GM12878 (cell line): ENCODE data around the gene GLI1. TPM values are rescaled to one million over a fixed set of nuclear protein-coding genes. Genes with fewer than 3 reads are reported as not detected.

Source experiments
- BACH1 ChIP-seq: fragments of 450-650 bp; IDR thresholded peaks from 2 replicates; pipeline ENCODE4 v1.6.1; 2017; ENCODE audit warnings: mild to moderate bottlenecking, borderline replicate concordance
- BCL11A ChIP-seq: IDR thresholded peaks from 2 replicates; pipeline ENCODE4 v1.6.1; 2011; ENCODE audit warnings: low read depth, low read length
- CBFB ChIP-seq: IDR thresholded peaks from 2 replicates; pipeline ENCODE4 v1.6.1; 2016; ENCODE audit warnings: antibody characterized with exemption, low read depth
- CBX5 ChIP-seq: sonication (generic); IDR thresholded peaks from 2 replicates; pipeline ENCODE4 v1.6.1; 2016; ENCODE audit warnings: low read depth, moderate library complexity, mild to moderate bottlenecking, inconsistent platforms
- CREM ChIP-seq: IDR thresholded peaks from 2 replicates; pipeline ENCODE4 v1.6.1; 2014; ENCODE audit warnings: antibody characterized with exemption, low read depth
- ESRRA ChIP-seq: IDR thresholded peaks from 2 replicates; pipeline ENCODE4 v1.6.1; 2012; ENCODE audit warnings: mild to moderate bottlenecking, low read length, improper control_type of control experiment
- IKZF2 ChIP-seq, 2 experiments: fragments of 450-650 bp; IDR thresholded peaks; 2 replicates each; pipeline ENCODE4 v1.6.1; 2017; ENCODE audit warnings: mild to moderate bottlenecking in 2 of 2, moderate library complexity in 2 of 2
- KDM1A ChIP-seq: fragments of 200-600 bp; sonication (generic); IDR thresholded peaks from 2 replicates; pipeline ENCODE4 v1.6.1; 2016; ENCODE audit warnings: borderline replicate concordance
- NR2F1 ChIP-seq: fragments of 450-650 bp; conservative IDR thresholded peaks from 2 replicates; pipeline ENCODE4 v1.6.1; 2017; ENCODE audit warnings: mild to moderate bottlenecking
- PAX8 ChIP-seq: fragments of 450-650 bp; IDR thresholded peaks from 2 replicates; pipeline ENCODE4 v1.6.1; 2017; ENCODE audit warnings: mild to moderate bottlenecking, moderate library complexity
- PKNOX1 ChIP-seq: fragments of 450-650 bp; IDR thresholded peaks from 2 replicates; pipeline ENCODE4 v1.6.1; 2016; ENCODE audit warnings: mild to moderate bottlenecking
- RAD51 ChIP-seq: fragments of 450-650 bp; IDR thresholded peaks from 2 replicates; pipeline ENCODE4 v1.6.1; 2016; ENCODE audit warnings: moderate library complexity, mild to moderate bottlenecking, inconsistent platforms
- RB1 ChIP-seq: fragments of 450-650 bp; formaldehyde crosslinking; IDR thresholded peaks from 2 replicates; pipeline ENCODE4 v1.6.1; 2017; ENCODE audit warnings: mild to moderate bottlenecking, borderline replicate concordance
- RELA ChIP-seq: fragments of 450-650 bp; IDR thresholded peaks from 2 replicates; pipeline ENCODE4 v1.8.0; 2014; ENCODE audit warnings: borderline replicate concordance; ENCODE audit not compliant: partially characterized antibody
- RELB ChIP-seq: fragments of 450-650 bp; IDR thresholded peaks from 2 replicates; pipeline ENCODE4 v1.6.1; 2017; ENCODE audit warnings: low read depth, mild to moderate bottlenecking, moderate library complexity
- SIX5 ChIP-seq: IDR thresholded peaks from 2 replicates; pipeline ENCODE4 v1.6.1; 2011; ENCODE audit warnings: mild to moderate bottlenecking, low read depth, low read length, moderate library complexity; ENCODE audit not compliant: severe bottlenecking
- SREBF2 ChIP-seq: IDR thresholded peaks from 2 replicates; pipeline ENCODE4 v1.6.1; 2012; ENCODE audit warnings: mild to moderate bottlenecking, low read length
- SUPT20H ChIP-seq: IDR thresholded peaks from 2 replicates; pipeline ENCODE4 v1.6.1; 2011; ENCODE audit warnings: low read depth, mild to moderate bottlenecking, low read length, moderate library complexity, borderline replicate concordance; ENCODE audit not compliant: control insufficient read depth
- TCF12 ChIP-seq: IDR thresholded peaks from 2 replicates; pipeline ENCODE4 v1.6.1; 2011; ENCODE audit warnings: low read depth, mild to moderate bottlenecking, low read length
- ZNF274 ChIP-seq: IDR thresholded peaks from one replicate; pipeline ENCODE4 v1.8.0; 2011; ENCODE audit not compliant: insufficient read length, insufficient read depth
- ZZZ3 ChIP-seq: IDR thresholded peaks from 2 replicates; pipeline ENCODE4 v1.6.1; 2011; ENCODE audit warnings: low read depth; ENCODE audit not compliant: control insufficient read depth, insufficient read length
- polyA plus RNA-seq, 11 experiments: library from polyadenylated mRNA; depleted of rRNA in 4 of 11; unstranded in 6 of 11; stranded (reverse) in 5 of 11; fragments of >200 nt; fragmentation: Nextera tagmentation in 4 of 11; fragmentation: Illumina TruSeq in 1 of 11; extraction: Ambion mirVana in 4 of 11; extraction: Trizol in 1 of 11; gene quantifications; 1 replicate in 1 of 11; 2 replicates in 10 of 11; pipeline versions ENCODE4 v1.2.1 to v1.2.3, GENCODE V29; 2011 to 2016; ENCODE audit warnings: inconsistent platforms in 2 of 11, missing spikeins in 2 of 11, low read depth in 1 of 11
- total RNA-seq, 4 experiments: library from RNA; depleted of rRNA in 3 of 4; stranded (reverse); fragments of >200 nt in 3 of 4; fragmentation: Illumina TruSeq in 1 of 4; extraction: Trizol in 1 of 4; gene quantifications; 2 replicates each; pipeline versions ENCODE4 v1.2.1 to v1.2.3, GENCODE V29; 2013 to 2021
- TF ChIP-seq, protein P1 (sequence below): IDR thresholded peaks from 2 replicates; pipeline ENCODE4 v1.6.1; 2012; ENCODE audit warnings: mild to moderate bottlenecking, low read depth, low read length
- TF ChIP-seq, protein P2 (sequence below): fragments of 450-650 bp; IDR thresholded peaks from 2 replicates; pipeline ENCODE4 v1.6.1; 2016; ENCODE audit warnings: mild to moderate bottlenecking

Gene GLI1
- total and polyA plus RNA-seq, 10 of the 15 experiments (the other 5 are each of a cell fraction or from before 2014, with no cell fraction given) = 0.27 to 1.2 (median 0.49) TPM

DNA sequence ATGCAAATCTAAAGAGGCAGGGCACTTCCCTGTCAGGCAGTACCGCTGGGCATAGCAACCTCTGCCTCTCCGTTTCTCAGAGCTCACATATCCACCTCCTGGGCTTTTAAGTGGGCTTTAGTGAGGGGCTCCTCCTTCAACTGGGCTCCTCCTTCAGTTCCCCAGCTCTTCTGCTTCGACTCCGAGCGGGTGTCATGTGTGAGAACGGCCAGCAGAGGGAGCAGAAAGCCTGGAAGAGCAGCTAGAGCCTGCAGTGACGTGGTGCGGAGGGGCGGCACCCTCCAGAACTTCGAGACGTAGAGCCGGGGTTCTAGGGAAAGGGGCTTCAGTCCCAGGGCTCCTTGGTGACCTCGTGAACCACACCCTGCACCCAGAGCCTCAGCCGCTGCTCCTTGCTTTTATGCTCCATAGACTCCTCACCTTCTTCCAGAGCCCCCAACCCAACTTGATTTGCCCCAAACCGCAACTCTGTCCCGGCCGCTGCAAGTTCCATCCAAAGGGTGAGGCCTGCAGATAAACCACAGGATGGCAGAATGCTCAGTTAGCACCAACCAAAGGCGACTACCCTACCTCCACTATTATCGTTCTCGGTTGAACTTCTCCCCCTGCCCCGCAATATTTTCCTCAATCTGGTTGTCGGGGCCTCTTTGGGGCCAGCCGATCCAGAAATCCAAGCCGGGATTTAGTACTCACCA, 383 bp upstream of the GLI1 start (continued):
- TF ChIP-seq, protein P1, sequence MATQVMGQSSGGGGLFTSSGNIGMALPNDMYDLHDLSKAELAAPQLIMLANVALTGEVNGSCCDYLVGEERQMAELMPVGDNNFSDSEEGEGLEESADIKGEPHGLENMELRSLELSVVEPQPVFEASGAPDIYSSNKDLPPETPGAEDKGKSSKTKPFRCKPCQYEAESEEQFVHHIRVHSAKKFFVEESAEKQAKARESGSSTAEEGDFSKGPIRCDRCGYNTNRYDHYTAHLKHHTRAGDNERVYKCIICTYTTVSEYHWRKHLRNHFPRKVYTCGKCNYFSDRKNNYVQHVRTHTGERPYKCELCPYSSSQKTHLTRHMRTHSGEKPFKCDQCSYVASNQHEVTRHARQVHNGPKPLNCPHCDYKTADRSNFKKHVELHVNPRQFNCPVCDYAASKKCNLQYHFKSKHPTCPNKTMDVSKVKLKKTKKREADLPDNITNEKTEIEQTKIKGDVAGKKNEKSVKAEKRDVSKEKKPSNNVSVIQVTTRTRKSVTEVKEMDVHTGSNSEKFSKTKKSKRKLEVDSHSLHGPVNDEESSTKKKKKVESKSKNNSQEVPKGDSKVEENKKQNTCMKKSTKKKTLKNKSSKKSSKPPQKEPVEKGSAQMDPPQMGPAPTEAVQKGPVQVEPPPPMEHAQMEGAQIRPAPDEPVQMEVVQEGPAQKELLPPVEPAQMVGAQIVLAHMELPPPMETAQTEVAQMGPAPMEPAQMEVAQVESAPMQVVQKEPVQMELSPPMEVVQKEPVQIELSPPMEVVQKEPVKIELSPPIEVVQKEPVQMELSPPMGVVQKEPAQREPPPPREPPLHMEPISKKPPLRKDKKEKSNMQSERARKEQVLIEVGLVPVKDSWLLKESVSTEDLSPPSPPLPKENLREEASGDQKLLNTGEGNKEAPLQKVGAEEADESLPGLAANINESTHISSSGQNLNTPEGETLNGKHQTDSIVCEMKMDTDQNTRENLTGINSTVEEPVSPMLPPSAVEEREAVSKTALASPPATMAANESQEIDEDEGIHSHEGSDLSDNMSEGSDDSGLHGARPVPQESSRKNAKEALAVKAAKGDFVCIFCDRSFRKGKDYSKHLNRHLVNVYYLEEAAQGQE = no peak
- no peak for TF ChIP-seq ZZZ3
- peak; percentile 82 for TF ChIP-seq RAD51
- peak; percentile 84 for TF ChIP-seq CBFB
- TF ChIP-seq RELA = peak; percentile 49
- TF ChIP-seq SIX5 = no peak
- peak; percentile 34 to 45 for TF ChIP-seq IKZF2 (IDR thresholded peaks at IDR 0.05)
- TF ChIP-seq PAX8 = no peak
- no peak for TF ChIP-seq SUPT20H
- no peak for TF ChIP-seq TCF12
- TF ChIP-seq, protein P2, sequence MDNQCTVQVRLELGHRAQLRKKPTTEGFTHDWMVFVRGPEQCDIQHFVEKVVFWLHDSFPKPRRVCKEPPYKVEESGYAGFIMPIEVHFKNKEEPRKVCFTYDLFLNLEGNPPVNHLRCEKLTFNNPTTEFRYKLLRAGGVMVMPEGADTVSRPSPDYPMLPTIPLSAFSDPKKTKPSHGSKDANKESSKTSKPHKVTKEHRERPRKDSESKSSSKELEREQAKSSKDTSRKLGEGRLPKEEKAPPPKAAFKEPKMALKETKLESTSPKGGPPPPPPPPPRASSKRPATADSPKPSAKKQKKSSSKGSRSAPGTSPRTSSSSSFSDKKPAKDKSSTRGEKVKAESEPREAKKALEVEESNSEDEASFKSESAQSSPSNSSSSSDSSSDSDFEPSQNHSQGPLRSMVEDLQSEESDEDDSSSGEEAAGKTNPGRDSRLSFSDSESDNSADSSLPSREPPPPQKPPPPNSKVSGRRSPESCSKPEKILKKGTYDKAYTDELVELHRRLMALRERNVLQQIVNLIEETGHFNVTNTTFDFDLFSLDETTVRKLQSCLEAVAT = peak; percentile 83
- no peak for TF ChIP-seq SREBF2
- TF ChIP-seq RELB = peak; percentile 87
- TF ChIP-seq RB1 = peak; percentile 53; the same call in 1 of the 2 replicates
- no peak for TF ChIP-seq KDM1A
- no peak for TF ChIP-seq CBX5
- TF ChIP-seq ESRRA = no peak
- TF ChIP-seq BACH1 = no peak
- no peak for TF ChIP-seq ZNF274
- no peak; the same call in 1 of the 2 replicates for TF ChIP-seq NR2F1
- peak; percentile 87 for TF ChIP-seq CREM
- peak; percentile 31; the same call in 1 of the 2 replicates for TF ChIP-seq PKNOX1
- no peak for TF ChIP-seq BCL11A
